ENCODE data around the gene LMAN1L. TPM values are rescaled to one million over a fixed set of nuclear protein-coding genes. Genes with fewer than 3 reads are reported as not detected.

The LMAN1L gene
- total and polyA plus RNA-seq, 2 of the 4 experiments (the other 2 are of a cell fraction) = not detected

DNA sequence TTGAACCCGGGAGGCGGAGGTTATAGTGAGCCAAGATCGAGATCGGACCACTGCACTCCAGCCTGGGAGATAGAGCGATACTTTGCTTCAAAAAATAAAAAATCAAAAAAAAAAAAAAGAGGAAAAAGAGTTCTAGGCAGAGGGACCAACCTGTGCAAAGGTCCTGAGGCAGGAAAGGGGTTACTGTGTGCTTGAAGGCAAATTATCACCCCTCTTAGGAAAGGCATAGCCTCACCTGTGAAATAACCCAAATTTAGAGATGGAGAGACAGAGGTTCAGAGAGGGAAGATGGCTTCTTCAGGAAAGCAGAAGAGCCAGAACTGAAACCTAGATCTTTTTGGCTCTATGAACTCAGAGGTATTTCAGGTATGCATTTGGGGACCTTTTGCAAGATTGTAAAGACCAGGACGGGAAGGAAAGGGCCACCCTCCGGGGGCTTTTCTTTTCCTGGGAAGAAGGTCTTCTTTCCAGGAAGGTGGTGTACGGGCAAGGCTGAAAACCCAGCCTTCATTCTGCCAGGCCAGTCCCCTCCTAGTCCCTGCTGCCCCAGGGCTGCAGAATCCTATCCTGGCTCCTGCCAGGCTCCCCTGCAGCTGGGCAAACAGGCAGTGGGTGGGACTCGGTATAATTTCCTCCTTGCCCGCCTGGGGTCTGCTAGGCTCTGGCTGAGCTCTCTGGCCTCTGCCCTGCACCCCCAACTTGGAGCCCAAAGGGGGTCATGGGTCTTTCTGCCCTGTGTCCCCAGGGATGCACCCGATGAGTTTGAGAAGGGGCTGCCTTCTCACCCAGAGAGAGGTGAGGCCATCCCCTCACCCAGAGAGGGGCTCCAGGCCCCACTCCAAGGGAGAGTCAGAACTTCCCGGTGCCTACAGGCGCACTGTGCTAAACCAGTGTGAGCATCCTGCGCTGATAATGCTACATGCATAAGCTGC lies 45.2 kb upstream of the LMAN1L start:
- WGBS, 2 experiments (ENCODE audit: extremely low coverage in 2 of 2, insufficient read length in 1 of 2) = no CpG with 5 or more reads among the region's 14 CpGs
- Histone ChIP-seq H3K4ac (ENCODE audit: low read depth, low read length) (no peak overlapping the region), H2BK15ac (ENCODE audit: low read depth, low read length) (no peak overlapping the region), H3K4me3 (ENCODE audit: insufficient read depth, low read depth, low read length) (no peak overlapping the region), H2AK9ac (replicated peaks; ENCODE audit: low read depth, low read length, poor library complexity) (no peak overlapping the region), H2AK5ac (ENCODE audit: low read depth, low read length) (no peak overlapping the region), H3K14ac (replicated peaks; ENCODE audit: low read depth, low read length) (no peak overlapping the region), H4K8ac (ENCODE audit: low read depth in 2 of 2, low read length in 2 of 2) (no peak overlapping the region), H3K79me1 (ENCODE audit: low read depth in 1 of 2, low read length in 2 of 2) (no peaks in the 10 kb centered on the region), H3K9me3 (ENCODE audit: control insufficient read depth, insufficient read depth, low read length) (no peaks in the 10 kb centered on the region), H4K5ac (ENCODE audit: low read depth, low read length) (no peak overlapping the region), H3K27me3 (ENCODE audit: control insufficient read depth, insufficient read depth, low read length) (peaks cover 22% of the 10 kb centered on the region; the same call in 1 of the 2 replicates), H3K23ac (ENCODE audit: low read depth, low read length) (no peak overlapping the region), H3K18ac (ENCODE audit: low read depth, low read length) (no peak overlapping the region), H3K9me1 (ENCODE audit: insufficient read depth, low read length) (no peaks in the 10 kb centered on the region), H2BK5ac (ENCODE audit: low read depth, low read length, poor library complexity, severe bottlenecking) (no peak overlapping the region), H2BK20ac (ENCODE audit: low read depth, low read length) (no peak overlapping the region), H4K91ac (ENCODE audit: insufficient read depth, low read depth, low read length) (no peak overlapping the region), H3K27ac (ENCODE audit: insufficient read depth, low read length) (no peak overlapping the region), H3K9ac (ENCODE audit: low read depth, low read length) (no peak overlapping the region), H3K36me3 (ENCODE audit: control insufficient read depth, insufficient read depth, low read length) (no peaks in the 10 kb centered on the region), H3K4me2 (ENCODE audit: low read depth, low read length) (no peak overlapping the region), H3K56ac (ENCODE audit: extremely low read depth, insufficient read depth, low read length) (no peak overlapping the region), H2AFZ (replicated peaks; ENCODE audit: low read length, poor library complexity) (no peak overlapping the region), H4K20me1 (ENCODE audit: insufficient read depth, low read length) (no peaks in the 10 kb centered on the region), H3K4me1 (ENCODE audit: control insufficient read depth, insufficient read depth, low read length) (no peaks in the 10 kb centered on the region), H2BK120ac (ENCODE audit: low read depth, low read length) (no peak overlapping the region)
- POLR2A ChIA-PET (ENCODE audit: unreplicated experiment) = no interaction called here
- BruUV-seq (replicated peaks) = no TSS peak
- TF ChIP-seq NFE2L2 (IDR thresholded peaks at IDR 0.05; ENCODE audit: low read depth, low read length) (no peak), RFX5 (IDR thresholded peaks at IDR 0.05; ENCODE audit: low read depth, low read length) (no peak), MAZ (IDR thresholded peaks at IDR 0.05; ENCODE audit: borderline replicate concordance, low read depth, low read length) (no peak), MAFK (IDR thresholded peaks at IDR 0.05; ENCODE audit: low read depth, low read length) (no peak), SMC3 (IDR thresholded peaks at IDR 0.05; ENCODE audit: low read depth, low read length) (no peak), CEBPB (IDR thresholded peaks at IDR 0.05; ENCODE audit: low read depth, low read length) (no peak), POLR2A (IDR thresholded peaks at IDR 0.05; ENCODE audit: low read depth, low read length) (no peak), BHLHE40 (IDR thresholded peaks at IDR 0.05; ENCODE audit: low read depth, low read length) (no peak), CHD1 (IDR thresholded peaks at IDR 0.05; ENCODE audit: low read depth, low read length) (no peak), MXI1 (IDR thresholded peaks at IDR 0.05; ENCODE audit: borderline replicate concordance, low read depth, low read length) (no peak), RAD21 (IDR thresholded peaks at IDR 0.05; ENCODE audit: low read length) (no peak)
- TF ChIP-seq, protein P1, sequence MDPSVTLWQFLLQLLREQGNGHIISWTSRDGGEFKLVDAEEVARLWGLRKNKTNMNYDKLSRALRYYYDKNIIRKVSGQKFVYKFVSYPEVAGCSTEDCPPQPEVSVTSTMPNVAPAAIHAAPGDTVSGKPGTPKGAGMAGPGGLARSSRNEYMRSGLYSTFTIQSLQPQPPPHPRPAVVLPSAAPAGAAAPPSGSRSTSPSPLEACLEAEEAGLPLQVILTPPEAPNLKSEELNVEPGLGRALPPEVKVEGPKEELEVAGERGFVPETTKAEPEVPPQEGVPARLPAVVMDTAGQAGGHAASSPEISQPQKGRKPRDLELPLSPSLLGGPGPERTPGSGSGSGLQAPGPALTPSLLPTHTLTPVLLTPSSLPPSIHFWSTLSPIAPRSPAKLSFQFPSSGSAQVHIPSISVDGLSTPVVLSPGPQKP (IDR thresholded peaks at IDR 0.05; ENCODE audit: borderline replicate concordance, low read depth, low read length) = no peak
- CTCF ChIA-PET = interaction anchor here (0.6 to 3.9 kb wide), 8 partner anchors 127 to 202 kb away, joined by 3 to 21 read pairs (median 6); no protein-coding TSS in a partner anchor
- intact Hi-C loops (cut with micrococcal nuclease) (no loop called here), dilution Hi-C loops (cut with HindIII; ENCODE audit: low sequenced_read_pairs, unreplicated experiment) (no loop called here), in situ Hi-C loops (cut with MboI; ENCODE audit: low sequenced_read_pairs) (loop anchor here (5.0 kb wide), 1 partner anchor 130 kb away; no protein-coding TSS in a partner anchor)
- ATAC-seq (ENCODE audit: low read depth) (no peak), DNase-seq (no peak)

All from IMR-90 (cell line).